ENCODE measurements around the gene LRRK2.
A peak's percentile ranks its signal among the peaks of the same experiment; 100 is the strongest.
"Not testable (repeated sequence)": the region's sequence is repeated elsewhere in the genome, so short reads cannot be mapped to it uniquely, and the experiment has no call there.

LRRK2 gene

DNA sequence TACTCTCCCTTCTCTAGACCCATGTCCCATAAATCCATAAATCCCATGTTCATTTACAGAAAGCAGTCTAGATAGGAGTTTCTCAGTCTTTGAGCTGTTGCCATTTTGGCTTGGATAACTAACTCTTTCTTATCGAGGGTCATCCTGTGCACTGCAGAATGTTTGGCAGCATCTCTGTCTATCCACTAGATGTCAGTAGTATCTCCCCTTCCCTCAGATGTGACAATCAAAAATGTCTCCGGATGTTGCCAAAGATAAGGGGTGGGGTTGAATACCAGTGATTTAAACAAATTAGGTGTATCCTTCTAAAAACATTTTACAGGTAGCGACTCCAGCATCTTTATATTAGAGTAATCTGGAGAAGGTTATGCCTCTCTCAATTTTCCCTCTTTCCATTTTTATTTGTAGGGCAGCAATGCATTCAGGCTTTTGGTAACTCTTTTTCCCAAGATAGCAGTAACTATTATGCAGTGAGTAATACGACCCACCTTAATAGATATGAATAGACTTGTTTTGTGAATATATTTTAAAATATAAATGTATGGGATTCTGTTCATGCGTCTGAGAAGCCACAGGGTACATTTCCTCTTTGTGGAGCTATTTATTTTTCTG lies 100.7 kb downstream of the LRRK2 start:
- peak; percentile 75 for DNase-seq

DNA sequence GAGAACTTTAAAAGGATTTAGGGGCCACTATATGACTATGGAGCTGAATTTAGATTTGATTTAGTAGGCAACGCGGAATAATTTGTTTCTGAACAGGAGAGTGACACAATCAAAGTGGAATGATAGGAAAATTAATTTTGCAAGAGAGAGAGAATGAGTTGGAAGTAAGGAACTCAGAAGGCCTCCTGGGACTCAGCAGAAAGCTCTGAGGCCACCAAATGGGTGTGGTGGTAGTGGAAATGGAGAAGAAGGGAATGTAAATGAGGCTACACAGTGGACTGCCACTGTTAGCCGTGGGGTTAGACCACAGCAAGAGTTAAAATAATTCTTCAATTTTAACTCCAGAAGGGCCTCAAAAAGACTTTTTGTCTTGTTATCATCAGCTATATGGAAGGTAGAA lies 102.7 kb downstream of the LRRK2 start:
- no peak for DNase-seq

DNA sequence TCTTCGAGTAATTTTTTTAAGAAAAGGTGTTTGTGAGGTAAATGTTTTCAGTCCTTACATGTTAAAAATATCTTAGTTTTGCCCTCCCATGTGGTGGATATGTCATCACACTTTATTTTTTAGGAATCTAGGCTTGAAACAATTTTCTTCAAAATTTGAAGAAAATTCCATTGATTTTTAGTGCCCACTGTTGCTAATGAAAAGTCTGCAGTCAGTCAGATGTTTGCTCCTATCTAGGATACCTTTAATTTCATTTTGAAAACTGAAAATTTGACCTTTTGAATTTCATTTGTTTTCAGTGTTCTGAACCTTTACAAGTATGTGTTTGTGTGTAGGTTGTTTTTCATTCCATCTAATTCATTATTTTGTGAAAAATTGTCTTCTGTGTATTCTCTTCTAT lies 105.4 kb downstream of the LRRK2 start:
- DNase-seq = no peak

GRCh38 chr12:40331886-40332285 lies 107.1 kb downstream of the LRRK2 start:
- no peak for DNase-seq

DNA sequence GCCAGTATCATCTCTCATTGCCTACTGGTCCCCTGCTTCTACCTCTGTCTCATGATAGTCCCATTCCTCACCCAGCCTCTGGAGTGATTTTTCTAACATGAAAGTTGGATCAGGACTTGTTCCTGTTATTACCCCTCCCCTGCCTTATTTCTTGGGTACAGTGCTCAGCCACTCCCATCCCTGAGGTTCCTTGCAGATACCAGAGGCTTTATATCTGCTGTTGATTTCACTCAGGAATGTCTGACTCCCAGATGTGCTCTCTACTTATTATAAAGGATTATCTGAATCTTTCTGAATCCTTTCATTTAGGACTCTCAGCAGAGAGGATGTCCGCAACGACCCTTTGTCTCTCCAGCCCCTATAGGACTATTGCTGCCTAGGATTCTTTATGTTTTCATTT lies 111.2 kb downstream of the LRRK2 start:
- no peak for DNase-seq

GRCh38 chr12:40336573-40337199 lies 111.9 kb downstream of the LRRK2 start:
- peak; percentile 49 for DNase-seq

- DNase-seq = no peak
Measured at GRCh38 chr12:40338071-40338470, 113.3 kb downstream of the LRRK2 start.

DNA sequence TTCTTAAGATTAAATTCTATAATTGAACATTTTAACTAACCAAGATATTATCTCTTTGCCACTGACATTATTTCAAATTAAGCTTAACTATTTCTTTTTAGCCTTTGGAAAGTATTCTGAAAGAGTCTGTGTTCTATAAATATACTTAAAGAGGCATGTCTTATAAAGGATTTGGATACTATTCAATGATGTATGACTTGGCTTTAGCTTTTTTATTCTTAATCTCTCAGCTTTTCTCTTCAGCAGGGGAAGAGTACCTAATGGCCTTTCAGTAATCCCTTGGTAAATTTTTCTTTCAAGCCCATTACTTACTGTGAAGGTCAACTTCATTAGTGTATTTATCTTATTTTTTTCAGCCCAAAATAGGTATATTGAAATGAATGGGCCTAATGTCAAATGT lies 113.8 kb downstream of the LRRK2 start:
- DNase-seq = no peak

- DNase-seq = peak; percentile 24
Measured at GRCh38 chr12:40342010-40342409, 117.2 kb downstream of the LRRK2 start.

GRCh38 chr12:40343124-40343523 lies 118.3 kb downstream of the LRRK2 start:
- no peak for DNase-seq

GRCh38 chr12:40344312-40344711 lies 119.5 kb downstream of the LRRK2 start:
- DNase-seq = peak; percentile 9

- DNase-seq = no peak
Measured at GRCh38 chr12:40351976-40352375, 127.2 kb downstream of the LRRK2 start.

GRCh38 chr12:40375076-40375475 lies 150.3 kb downstream of the LRRK2 start:
- DNase-seq = peak; percentile 51

DNA sequence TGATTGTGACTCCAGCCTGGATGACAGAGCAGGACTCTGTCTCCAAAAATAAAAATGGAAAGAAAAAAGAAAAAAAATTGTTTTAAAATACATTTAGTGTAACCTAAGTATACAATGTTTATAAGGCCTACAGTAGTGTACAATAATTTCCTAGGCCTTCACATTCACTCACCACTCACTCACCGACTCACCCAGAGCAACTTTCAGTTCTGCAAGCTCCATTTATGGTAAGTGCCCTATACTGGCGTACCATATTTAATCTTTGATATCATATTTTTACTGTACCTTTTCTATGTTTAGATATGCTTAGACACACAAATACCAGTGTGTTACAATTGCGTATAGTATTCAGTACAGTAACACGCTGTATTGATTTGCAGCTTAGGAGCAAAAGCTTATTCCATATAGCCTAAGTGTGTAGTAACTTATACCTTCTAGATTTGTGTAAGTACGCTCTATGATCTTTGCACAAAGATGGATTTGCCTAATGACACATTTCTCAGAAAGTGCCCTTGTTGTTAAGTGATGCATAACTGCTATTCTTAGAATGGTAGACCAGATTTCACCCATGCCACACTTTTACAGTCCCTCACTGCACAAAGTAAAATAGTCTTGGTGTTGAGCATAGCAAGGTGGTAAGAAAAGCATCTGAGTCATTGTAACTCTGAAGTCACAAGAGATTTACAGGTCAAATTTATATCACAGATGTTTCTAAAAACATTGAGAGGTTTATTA lies 151.9 kb downstream of the LRRK2 start:
- DNase-seq = no peak

GRCh38 chr12:40378691-40379090 lies 153.9 kb downstream of the LRRK2 start:
- DNase-seq = no peak

DNA sequence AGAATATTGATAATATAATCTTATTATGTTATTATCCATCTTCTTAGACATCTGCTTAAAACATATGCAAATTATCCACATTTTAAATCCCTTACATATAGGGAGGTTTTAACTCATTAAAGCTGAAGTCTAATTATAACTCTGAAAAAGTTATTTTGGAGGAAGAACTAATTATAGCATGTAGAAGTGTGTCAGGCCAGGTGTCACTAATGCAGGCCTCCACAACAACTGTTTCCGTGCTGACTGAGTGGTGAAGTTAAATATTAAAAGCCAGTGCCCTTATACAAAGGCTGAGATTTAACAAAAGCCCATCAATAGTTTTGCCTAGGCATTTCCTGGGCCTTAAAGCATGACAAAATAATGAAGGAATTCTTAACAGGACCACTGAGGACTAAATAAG lies 157.4 kb downstream of the LRRK2 start:
- DNase-seq = no peak

GRCh38 chr12:40387279-40387678 lies 162.5 kb downstream of the LRRK2 start:
- DNase-seq = not testable (repeated sequence)

DNA sequence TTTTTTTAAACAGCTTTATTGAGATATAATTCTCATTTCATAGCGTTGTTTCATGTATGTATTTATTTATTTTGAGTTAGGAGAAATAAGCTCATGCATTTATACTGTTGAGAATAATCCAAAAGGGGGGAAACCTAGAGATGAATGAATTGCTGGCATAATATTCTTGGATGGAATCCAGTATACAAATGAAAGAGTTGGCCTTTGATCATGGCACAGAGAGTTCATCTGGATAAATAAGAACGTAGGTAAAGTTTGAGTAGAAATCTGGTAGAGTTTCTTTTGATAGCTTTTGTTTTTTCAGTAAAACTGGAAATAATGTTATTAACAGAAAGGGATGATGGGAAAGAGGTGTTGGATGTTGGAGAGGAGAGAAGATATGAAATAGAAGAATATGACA lies 166.2 kb downstream of the LRRK2 start:
- DNase-seq = no peak

GRCh38 chr12:40393026-40393425 lies 168.2 kb downstream of the LRRK2 start:
- DNase-seq = no peak

GRCh38 chr12:40399656-40400055 lies 174.9 kb downstream of the LRRK2 start:
- DNase-seq = no peak

- no peak for DNase-seq
Measured at GRCh38 chr12:40405419-40405818, 180.6 kb downstream of the LRRK2 start.

All from OCI-M1 (cell line).